Thymus (tissue), 11 donors: ENCODE results near the gene RTKN2. TPM values are rescaled to one million over a fixed set of nuclear protein-coding genes. Genes with fewer than 3 reads are reported as not detected.
"Not testable (repeated sequence)": the region's sequence is repeated elsewhere in the genome, so short reads cannot be mapped to it uniquely, and the experiment has no call there.

Experiments used
- DNase-seq, 9 donors: peaks; one replicate each; pipeline ENCODE4 v3.0.0-alpha.2; 2013; ENCODE audit warnings: low spot score in 9 of 9, low read depth in 6 of 9, missing footprints in 1 of 9
- H3K27ac ChIP-seq, 2 donors: one replicate each; pipeline ENCODE4 v1.5.1; 2013; ENCODE audit warnings: control low read depth in 1 of 2, low read depth in 1 of 2, low read length in 1 of 2, mild to moderate bottlenecking in 1 of 2, moderate library complexity in 1 of 2
- H3K27me3 ChIP-seq, 2 donors: one replicate each; pipeline ENCODE4 v1.5.1; 2013; ENCODE audit warnings: low read length in 1 of 2; ENCODE audit not compliant: control insufficient read depth in 2 of 2, insufficient read depth in 1 of 2
- H3K36me3 ChIP-seq, 2 donors: one replicate each; pipeline ENCODE4 v1.5.1; 2013; ENCODE audit warnings: low read length in 1 of 2, mild to moderate bottlenecking in 1 of 2, moderate library complexity in 1 of 2; ENCODE audit not compliant: control insufficient read depth in 2 of 2, insufficient read depth in 2 of 2
- H3K4me1 ChIP-seq, 2 donors: one replicate each; pipeline ENCODE4 v1.5.1; 2013; ENCODE audit warnings: low read length in 2 of 2; ENCODE audit not compliant: control insufficient read depth in 2 of 2, insufficient read depth in 2 of 2
- H3K4me3 ChIP-seq, 2 donors: one replicate each; pipeline ENCODE4 v1.5.1; 2013; ENCODE audit warnings: low read length in 2 of 2, control low read depth in 1 of 2, mild to moderate bottlenecking in 1 of 2
- H3K9me3 ChIP-seq, 2 donors: one replicate each; pipeline ENCODE4 v1.5.1; 2013; ENCODE audit warnings: low read length in 1 of 2, mild to moderate bottlenecking in 1 of 2; ENCODE audit not compliant: control insufficient read depth in 2 of 2, insufficient read depth in 1 of 2
- WGBS: extraction: QIAGEN DNeasy Blood & Tissue Kit; methylation state at CpG from one replicate; pipeline ENCODE4 v1.1.7; 2013; 5-methylcytosine and 5-hydroxymethylcytosine counted together
- polyA plus RNA-seq: library from polyadenylated mRNA; stranded (reverse); fragments of 200-250 nt; gene quantifications from one replicate; pipeline ENCODE4 v1.2.3, GENCODE V29; 2013
- total RNA-seq: library from RNA; stranded (reverse); fragments of 120-200 nt; gene quantifications from one replicate; pipeline ENCODE4 v1.2.4, GENCODE V29; 2013
- donor health status: healthy.

RTKN2 gene
- total and polyA plus RNA-seq, 2 donors, result 5.0 to 6.2 TPM

DNA sequence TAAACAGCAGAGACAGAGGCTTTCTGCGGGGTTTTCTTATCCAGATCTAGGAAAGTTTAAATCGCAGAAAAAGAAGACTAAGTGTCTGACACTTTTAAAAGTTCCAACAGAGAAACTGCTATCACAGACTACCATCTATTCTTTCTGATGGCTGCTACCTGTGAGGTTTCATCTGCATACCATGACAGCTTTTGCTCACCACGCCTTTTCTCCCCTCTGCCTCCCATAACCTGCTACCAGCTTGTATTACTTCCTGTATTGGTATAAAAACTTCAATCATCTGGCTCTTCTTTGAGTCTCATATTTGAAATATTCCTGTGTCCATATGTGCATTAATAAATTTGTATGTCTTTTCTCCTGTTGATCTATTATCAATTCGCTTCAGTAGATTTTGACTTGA is 34.1 kb upstream of the RTKN2 start:
- Histone ChIP-seq H3K9me3 (no peaks in the 10 kb centered on the region), H3K4me3 (no peak overlapping the region), H3K4me1 (peaks cover 0 to 3% of the 10 kb centered on the region in 2 donors), H3K27ac (no peak overlapping the region), H3K27me3 (no peaks in the 10 kb centered on the region), H3K36me3 (no peaks in the 10 kb centered on the region)
- no peak for DNase-seq
- 91% methylated on average over 4 of the region's 4 CpGs for WGBS

DNA sequence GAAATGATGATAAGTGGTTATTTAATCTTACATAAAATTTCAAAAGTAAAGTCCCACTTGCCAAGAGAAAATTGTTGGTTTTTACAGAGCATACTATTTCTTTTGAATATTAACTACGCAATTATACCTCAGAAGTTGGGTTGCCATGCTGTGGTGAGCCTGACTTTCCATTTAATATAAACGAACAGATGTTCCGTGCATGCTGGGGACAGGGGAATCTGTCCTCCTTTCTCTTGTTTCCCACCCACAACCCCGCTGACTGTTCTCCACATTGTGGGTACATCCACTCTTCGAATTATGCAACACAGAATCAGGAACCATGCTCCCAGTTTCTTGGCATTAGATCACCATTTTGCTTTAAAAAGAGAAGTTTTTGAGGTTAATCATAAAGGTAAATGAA is 29.2 kb upstream of the RTKN2 start:
- Histone ChIP-seq H3K9me3 (no peaks in the 10 kb centered on the region), H3K4me3 (no peak overlapping the region), H3K27ac (no peak overlapping the region), H3K4me1 (no peaks in the 10 kb centered on the region), H3K36me3 (no peaks in the 10 kb centered on the region), H3K27me3 (no peaks in the 10 kb centered on the region)
- DNase-seq, result no peak
- 76% methylated on average over 5 of the region's 5 CpGs for WGBS

DNA sequence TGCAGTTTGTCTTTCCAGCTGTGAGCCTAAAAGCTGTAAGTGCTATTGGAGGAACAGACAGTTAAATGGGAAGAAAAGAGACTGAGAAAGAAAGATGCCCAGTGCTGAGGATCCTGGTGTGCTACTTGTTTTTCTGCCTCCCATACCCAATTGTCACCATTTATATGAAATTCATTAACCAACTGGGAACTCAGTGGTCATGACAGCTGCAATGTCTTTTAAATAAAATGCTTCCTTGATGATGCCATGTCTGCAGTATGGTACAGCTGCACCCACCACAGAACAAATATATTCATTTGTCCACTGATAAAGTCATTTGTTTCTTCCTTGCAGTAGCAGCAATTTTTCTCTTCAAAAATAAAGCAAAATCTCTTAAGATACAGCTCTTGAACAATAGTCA is 15.6 kb upstream of the RTKN2 start:
- H3K27ac ChIP-seq, result no peak overlapping the region
- no peak for DNase-seq
- no peaks in the 10 kb centered on the region for H3K27me3 ChIP-seq
- no peaks in the 10 kb centered on the region for H3K9me3 ChIP-seq
- no peaks in the 10 kb centered on the region for H3K36me3 ChIP-seq
- no peaks in the 10 kb centered on the region for H3K4me1 ChIP-seq
- H3K4me3 ChIP-seq, result no peak overlapping the region

DNA sequence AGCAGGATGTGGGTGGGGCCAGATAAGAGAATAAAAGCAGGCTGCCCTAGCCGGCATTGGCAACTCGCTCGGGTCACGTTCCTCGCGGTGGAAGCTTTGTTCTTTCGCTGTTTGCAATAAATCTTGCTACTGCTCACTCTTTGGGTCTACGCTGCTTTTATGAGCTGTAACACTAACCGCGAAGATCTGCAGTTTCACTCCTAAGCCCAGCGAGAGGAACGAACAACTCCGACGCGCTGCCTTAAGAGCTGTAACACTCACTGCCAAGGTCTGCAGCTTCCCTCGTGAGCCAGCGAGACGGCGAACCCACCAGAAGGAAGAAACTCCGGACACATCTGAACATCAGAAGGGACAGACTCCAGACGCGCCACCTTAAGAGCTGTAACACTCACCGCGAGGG is 12.7 kb upstream of the RTKN2 start:
- 97% methylated on average over 24 of the region's 24 CpGs for WGBS
- H3K4me3 ChIP-seq, H3K9me3 ChIP-seq, H3K36me3 ChIP-seq, H3K27me3 ChIP-seq, H3K4me1 ChIP-seq, DNase-seq, H3K27ac ChIP-seq: not testable (repeated sequence)

DNA sequence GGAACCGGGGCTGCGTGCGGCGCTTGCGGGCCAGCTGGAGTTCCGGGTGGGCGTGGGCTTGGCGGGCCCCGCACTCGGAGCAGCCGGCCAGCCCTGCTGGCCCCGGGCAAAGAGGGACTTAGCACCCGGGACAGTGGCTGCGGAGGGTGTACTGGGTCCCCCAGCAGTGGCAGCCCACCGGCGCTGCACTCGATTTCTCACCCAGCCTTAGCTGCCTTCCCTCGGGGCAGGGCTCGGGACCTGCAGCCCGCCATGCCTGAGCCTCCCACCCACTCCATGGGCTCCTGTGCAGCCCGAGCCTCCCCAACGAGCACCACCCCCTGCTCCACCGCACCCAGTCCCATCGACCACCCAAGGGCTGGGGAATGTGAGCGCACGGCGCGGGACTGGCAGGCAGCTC is 11.7 kb upstream of the RTKN2 start:
- 94% methylated on average over 28 of the region's 28 CpGs for WGBS
- not testable (repeated sequence) for H3K27me3 ChIP-seq, DNase-seq, H3K4me1 ChIP-seq, H3K4me3 ChIP-seq, H3K9me3 ChIP-seq, H3K36me3 ChIP-seq, H3K27ac ChIP-seq

DNA sequence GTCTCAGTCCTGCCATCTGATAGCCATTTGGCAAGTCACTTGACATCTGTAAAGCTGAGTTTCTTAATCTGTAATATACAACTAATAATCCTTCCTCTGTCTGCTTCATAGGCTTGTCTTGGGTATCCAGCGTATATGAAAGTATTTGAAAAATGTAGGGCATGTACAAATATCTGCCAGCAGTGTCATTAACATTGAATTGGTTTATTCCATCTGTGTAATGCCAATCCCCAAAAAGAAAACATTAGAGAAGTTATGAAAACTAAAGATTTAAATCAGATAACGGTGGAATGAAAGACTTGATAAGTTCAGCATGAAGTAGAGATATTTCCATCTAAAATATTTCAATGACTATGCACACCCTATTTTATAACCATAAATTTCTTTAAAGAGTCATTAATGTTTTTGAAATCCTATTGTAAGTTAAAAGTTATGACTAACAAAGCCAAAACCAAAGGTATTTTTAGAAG is 9.8 kb upstream of the RTKN2 start:
- no peaks in the 10 kb centered on the region for H3K4me1 ChIP-seq
- H3K36me3 ChIP-seq, result no peaks in the 10 kb centered on the region
- H3K4me3 ChIP-seq, result no peak overlapping the region
- H3K27ac ChIP-seq, result no peak overlapping the region
- WGBS, result 92% methylated on average over 2 of the region's 2 CpGs
- DNase-seq, result no peak
- no peaks in the 10 kb centered on the region for H3K27me3 ChIP-seq
- H3K9me3 ChIP-seq, result no peaks in the 10 kb centered on the region

DNA sequence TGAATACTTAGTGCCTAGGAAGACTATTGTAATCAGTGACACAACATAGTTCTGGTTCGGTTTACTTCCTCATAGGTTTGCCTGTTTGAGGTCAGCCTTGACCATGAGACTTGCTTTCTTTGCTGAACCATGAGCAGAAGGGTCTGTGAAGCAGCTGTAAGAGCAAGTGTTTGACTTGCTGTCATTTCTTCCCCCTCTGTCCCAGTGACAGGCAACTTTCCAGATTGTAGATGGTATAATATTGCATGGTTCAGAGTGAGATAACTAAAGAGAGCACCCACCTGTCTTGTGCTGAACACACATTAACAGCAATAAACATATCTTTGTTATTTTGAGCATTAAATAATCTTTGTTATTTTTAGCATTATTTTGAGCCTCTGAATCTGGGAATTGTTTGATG is 9.3 kb upstream of the RTKN2 start:
- no peak overlapping the region for H3K27ac ChIP-seq
- H3K4me1 ChIP-seq, result no peaks in the 10 kb centered on the region
- H3K36me3 ChIP-seq, result no peaks in the 10 kb centered on the region
- no peaks in the 10 kb centered on the region for H3K27me3 ChIP-seq
- H3K4me3 ChIP-seq, result no peak overlapping the region
- 78% methylated on average over 1 of the region's 1 CpG for WGBS
- no peaks in the 10 kb centered on the region for H3K9me3 ChIP-seq
- no peak for DNase-seq

DNA sequence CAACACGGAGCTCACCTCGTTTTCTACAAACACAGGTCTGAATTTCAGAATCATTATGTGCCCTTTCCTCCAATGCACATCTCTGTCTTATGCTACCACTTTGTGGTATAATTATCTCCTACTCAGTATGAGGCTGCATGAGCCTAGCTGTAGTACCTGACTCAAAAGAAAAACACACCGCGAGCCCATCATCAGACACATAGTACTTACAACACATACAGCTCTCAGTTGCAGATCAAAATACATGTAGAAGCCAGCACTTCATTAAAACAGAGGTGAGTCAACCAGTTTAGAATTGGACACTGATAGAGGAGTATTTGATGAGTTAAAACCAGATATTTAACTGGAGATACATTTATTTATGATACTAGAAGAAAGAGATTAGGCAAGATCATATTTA is 1.4 kb upstream of the RTKN2 start:
- no peak for DNase-seq
- H3K4me1 ChIP-seq, result peaks cover 5 to 11% of the 10 kb centered on the region in 2 donors
- peaks cover 0 to 16% of the 10 kb centered on the region in 2 donors for H3K27me3 ChIP-seq
- 94% methylated on average over 4 of the region's 4 CpGs for WGBS
- H3K27ac ChIP-seq, result no peak overlapping the region
- H3K4me3 ChIP-seq, result no peak overlapping the region
- H3K36me3 ChIP-seq, result no peaks in the 10 kb centered on the region
- no peaks in the 10 kb centered on the region for H3K9me3 ChIP-seq

DNA sequence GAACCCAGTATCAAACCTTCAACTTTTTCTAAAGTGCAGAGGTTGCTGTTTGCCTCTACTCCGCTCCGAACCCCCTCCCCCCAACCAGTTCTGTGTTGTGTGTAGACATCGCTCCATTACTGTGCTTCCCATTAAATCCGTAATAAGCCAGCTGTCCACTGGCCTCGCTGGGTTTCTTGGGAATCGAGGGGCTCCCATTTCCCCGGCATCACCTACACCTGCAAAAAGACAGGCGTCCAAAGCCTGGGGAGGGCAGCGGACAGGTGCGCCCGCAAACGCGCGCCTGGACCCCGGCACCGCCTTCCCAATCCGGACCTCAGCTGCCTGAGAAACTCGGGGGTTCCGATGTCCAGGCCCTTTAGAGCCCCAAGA is 631 bp downstream of the RTKN2 start:
- Histone ChIP-seq H3K36me3 (no peaks in the 10 kb centered on the region), H3K4me1 (peaks cover 5 to 11% of the 10 kb centered on the region in 2 donors), H3K4me3 (peak overlapping the region; percentile 71 to 78), H3K9me3 (no peaks in the 10 kb centered on the region), H3K27me3 (peaks cover 0 to 16% of the 10 kb centered on the region in 2 donors), H3K27ac (no peak overlapping the region)
- WGBS, result 2% methylated on average over 19 of the region's 19 CpGs
- DNase-seq, result peak in 1 of 9 donors; percentile 45

DNA sequence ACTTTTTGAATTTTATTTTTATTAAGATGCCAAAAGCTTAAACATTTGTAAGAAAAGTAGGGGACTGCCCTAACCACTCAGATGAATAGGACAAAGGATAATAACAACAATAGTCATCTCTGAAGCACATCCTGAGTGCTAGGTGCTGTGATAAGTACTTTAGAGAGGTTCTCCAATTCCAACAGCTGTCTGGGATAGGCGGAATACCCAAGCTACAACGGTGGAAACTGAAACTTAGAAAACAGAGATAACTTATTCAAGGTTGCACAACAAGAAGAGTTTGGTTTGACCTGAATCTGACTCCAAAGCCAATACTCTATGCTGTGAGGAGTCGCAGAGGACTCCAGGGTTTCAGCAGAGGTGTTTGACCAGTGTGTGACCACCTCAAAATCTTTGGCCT is 2.0 kb downstream of the RTKN2 start:
- no peak overlapping the region for H3K27ac ChIP-seq
- DNase-seq, result no peak
- H3K4me1 ChIP-seq, result peaks cover 5 to 11% of the 10 kb centered on the region in 2 donors
- H3K9me3 ChIP-seq, result no peaks in the 10 kb centered on the region
- no peak overlapping the region for H3K4me3 ChIP-seq
- WGBS, result 87% methylated on average over 3 of the region's 3 CpGs
- peaks cover 0 to 16% of the 10 kb centered on the region in 2 donors for H3K27me3 ChIP-seq
- H3K36me3 ChIP-seq, result no peaks in the 10 kb centered on the region
